ENCODE measurements around the gene IFI44L.

The IFI44L gene

DNA sequence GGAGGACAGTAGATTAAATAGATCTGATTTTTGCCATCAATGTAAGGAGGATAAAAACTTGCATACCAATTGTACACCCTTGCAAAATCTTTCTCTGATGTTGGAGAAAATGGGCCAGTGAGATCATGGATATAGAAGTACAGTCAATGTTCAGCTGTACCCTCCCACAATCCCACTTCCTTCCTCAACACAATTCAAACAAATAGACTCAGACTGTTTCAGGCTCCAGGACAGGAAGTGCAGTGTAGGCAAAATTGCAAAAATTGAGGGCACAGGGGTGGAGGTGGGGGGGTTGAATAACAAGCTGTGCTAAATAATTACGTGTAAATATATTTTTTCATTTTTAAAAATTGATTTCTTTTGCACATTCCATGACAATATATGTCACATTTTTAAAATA, 25.5 kb downstream of the IFI44L start:
- no peak for DNase-seq

DNA sequence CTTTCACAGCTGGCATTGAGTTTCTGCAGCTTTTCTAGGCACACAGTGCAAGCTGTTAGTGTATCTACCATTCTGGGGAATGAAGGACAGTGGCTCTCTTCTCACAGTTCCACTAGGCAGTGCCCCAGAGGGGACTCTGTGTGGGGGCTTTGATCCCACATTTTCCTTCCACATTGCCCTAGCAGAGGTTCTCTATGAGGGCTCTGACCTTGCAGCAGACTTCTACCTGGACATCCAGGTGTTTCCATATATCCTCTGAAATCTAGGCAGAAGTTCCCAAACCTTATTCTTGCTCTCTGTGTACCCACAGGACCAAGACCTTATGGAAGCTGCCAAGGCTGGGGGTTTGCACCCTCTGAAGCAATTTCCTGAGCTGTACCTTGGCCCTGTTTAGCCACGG, 27.0 kb downstream of the IFI44L start:
- DNase-seq: no peak

DNA sequence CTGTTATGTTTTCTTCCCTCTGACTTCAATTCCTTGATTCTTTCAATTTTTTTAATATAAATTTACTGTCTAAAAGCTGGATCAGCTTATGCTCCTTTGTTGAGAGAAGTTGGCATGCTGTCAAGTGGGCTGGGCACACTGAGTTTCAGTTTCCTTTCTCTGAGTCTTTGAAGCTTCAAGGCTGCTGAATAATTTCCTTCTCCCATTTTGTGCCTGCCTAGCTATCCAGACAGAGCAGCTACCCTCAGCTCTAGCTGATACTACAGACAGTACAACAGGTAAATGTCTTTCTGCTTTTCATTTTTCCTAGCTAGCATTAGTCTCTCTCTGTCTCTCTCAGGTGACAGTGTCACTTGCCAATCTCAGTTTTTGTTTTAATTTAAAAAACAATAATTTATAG, 29.4 kb downstream of the IFI44L start, which contains the start of gene IFI44:
TSS of gene IFI44 (plus strand) at position 204 of the 400 bp plus-strand sequence. CDS start 365 bp downstream, outside the sequence.
- DNase-seq: peak; percentile 92

DNA sequence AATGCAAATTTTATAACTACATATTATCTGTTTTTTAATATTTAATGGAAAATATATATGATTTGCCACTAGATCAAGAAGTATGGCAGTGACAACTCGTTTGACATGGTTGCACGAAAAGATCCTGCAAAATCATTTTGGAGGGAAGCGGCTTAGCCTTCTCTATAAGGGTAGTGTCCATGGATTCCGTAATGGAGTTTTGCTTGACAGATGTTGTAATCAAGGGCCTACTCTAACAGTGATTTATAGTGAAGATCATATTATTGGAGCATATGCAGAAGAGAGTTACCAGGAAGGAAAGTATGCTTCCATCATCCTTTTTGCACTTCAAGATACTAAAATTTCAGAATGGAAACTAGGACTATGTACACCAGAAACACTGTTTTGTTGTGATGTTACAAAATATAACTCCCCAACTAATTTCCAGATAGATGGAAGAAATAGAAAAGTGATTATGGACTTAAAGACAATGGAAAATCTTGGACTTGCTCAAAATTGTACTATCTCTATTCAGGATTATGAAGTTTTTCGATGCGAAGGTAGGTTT, 29.9 kb downstream of the IFI44L start:
- DNase-seq: peak; percentile 43

DNA sequence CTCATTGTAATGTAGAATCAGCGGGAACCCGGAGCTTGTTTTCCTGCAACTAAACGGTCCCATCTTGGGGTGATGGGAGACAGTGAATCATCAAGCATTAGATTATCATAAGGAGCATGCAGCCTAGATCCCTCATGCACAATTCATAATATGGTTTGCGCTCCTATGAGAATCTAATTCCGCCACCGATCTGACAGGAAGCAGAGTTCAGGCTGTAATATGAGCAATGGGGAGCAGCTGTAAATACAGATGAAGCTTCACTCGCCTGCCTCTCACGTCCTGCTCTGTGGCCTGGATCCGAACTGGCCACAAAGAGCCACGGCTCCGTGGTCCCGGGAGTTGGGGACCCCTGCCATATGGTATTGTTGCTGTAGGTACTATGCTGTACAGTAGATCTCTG, 31.0 kb downstream of the IFI44L start:
- DNase-seq: peak; percentile 70

DNA sequence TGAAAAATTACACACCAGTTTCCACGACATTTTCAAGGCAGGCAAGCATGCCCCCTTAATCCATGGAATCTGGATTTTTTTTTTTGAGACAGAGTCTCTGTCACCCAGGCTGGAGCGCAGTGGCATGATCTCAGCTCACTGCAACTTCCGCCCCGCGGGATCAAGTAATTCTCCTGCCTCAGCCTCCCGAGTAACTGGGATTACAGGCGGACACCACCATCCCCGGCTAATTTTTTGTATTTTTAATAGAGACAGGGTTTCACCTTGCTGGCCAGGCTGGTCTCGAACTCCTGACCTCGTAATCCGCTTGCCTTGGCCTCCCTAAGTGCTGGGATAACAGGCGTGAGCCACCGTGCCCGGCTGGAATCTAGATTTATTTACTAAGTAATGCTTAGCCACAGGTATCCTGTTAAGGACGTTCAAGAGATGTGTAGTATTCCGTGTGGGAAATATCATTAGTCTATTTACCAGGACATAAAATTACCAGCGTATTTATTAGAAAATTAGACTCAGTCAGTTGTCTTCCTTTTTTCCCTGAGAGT, 31.8 kb downstream of the IFI44L start:
- no peak for DNase-seq

DNA sequence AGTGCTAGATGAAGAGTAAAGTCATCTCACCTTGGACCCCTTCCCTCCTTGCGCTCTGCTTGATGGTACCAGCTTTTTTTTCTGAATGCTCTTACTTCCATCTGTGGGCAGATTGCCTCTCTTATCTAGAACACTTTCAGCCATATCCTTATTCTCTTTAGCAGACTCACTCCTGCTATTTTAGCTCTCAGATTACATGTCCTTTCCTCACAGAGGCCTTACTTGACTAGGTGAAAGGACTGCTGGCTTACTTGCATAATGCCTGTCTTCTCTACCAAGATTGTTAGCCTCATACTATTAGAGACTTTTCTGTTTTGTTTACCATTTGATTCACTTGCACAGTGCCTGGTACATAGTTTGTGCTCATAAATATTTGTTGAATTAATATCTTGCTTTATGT, 38.7 kb downstream of the IFI44L start:
- no peak for DNase-seq

DNA sequence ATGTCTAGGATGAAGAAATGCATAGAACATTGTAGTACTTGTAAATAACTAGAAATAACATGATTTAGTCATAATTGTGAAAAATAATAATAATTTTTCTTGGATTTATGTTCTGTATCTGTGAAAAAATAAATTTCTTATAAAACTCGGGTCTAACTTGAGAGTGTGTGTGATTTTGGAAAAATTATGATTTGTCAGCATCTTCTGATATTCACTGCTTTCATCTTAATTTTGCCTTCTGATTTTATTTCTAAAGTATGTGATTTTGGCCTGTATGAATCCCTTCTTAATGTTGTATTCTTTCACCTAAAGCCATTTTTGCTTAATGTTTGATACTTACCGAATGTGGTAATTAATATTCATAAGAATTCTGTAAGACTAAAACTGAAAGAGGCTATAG, 43.7 kb downstream of the IFI44L start:
- no peak for DNase-seq

DNA sequence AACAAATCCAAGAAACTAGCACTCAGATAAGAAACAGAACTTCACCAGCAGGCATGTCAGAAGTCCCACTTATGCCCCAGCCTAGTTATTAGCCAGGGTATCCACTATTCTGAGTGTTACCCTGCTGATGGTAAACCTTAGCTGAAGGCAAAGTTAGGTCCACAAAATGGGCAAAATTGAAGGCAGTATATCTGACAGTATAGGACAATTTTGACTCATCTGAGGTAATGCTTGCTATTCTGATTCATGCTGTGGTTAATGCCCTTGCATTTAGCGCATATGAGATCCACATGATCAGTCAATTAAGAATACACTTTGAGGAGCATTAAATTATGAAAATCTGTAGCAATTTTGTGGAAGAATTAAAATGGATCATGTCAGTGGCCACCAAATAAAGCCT, 44.5 kb downstream of the IFI44L start:
- DNase-seq: no peak

DNA sequence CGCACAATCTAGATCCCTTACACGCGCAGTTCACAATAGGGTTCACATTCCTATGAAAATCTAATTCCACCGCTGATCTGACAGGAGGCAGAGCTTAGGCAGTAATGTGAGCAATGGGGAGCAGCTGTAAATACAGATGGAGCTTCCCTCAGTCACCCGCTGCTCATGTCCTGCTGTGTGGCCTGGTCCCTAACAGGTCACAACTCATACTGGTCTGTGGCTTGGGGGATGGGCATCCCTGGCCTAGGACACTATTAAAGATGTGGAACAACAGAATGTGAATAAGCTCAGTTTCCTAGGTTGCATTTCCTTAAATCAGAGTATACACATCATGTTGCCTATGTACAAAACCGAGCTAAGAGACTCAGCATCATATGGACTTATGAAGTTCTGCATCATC, 45.6 kb downstream of the IFI44L start:
- DNase-seq: no peak

DNA sequence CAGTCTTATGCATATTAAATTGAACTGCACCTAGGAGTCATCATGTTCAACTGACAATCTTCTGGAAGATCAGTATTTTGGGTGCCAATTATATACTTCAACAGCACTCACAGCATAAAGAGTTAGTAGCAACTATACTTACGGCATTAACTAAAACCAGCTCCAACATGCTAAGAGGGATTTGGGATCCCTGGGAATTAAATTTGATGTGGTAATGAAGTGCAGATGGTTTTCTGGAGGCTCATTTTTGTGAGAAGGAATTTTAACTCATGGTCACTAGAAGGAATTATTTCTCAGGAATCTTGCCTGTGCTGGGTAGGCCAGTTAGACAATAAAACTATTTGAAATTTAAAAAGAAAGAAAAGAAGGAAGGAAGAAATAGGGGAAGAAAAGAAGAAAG, 47.7 kb downstream of the IFI44L start:
- no peak for DNase-seq

DNA sequence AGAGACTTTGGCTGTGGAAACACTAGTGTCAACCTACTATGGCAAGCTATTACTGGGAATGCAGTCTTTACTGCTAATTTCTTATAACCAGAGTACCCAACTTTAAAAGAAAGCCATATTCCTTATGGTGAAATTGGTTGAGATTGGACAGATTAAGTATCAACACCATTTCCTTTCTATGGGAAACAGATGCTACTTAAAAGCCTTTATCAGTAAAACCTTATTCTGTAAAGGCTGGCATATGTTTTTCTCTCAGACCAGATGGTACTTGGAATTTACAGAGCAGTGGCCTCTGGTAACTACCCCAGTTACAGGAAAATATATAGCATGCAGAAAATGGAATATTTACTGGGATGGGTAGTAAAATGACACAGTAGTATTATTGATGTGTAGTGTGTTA, 48.2 kb downstream of the IFI44L start:
- no peak for DNase-seq

DNA sequence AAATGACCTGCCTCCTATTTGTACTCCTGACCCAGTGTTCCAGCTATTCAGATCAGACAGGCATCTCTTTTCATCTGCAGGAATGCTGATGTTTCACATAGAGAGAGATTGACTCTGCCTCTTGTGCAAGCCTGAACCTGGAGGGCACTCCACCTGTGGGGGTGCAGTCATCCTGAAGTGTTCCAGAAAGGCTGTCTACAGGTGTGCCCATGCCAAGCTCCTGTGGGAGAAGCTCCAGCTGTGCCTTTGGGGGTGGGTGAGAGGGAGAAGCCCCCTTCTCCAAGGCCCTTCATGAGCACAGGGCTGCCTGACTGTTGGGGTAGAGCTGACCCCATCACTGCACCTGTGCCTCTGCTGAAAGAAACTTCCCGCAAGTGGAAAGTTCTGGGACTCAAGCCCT, 52.2 kb downstream of the IFI44L start:
- DNase-seq: no peak

DNA sequence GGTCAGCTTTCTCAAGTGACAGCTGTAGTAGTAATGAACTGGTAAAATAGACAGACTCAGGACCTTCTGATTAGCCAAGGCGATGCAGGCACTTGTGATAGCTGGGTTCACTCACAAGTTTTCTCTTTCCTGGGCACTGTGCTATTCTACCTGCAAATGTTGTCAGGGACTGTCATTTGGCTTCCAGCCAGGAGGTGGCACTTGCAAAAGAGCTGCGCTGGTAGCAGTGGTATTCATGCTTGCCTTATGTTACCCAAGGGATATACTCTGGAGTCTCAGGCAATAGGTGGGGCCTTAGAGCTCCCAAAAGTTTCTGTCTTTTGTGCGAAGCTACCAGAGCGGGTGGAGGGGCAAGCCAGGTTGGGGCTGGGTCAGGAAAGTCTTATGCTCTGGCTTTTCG, 52.9 kb downstream of the IFI44L start:
- no peak for DNase-seq

DNA sequence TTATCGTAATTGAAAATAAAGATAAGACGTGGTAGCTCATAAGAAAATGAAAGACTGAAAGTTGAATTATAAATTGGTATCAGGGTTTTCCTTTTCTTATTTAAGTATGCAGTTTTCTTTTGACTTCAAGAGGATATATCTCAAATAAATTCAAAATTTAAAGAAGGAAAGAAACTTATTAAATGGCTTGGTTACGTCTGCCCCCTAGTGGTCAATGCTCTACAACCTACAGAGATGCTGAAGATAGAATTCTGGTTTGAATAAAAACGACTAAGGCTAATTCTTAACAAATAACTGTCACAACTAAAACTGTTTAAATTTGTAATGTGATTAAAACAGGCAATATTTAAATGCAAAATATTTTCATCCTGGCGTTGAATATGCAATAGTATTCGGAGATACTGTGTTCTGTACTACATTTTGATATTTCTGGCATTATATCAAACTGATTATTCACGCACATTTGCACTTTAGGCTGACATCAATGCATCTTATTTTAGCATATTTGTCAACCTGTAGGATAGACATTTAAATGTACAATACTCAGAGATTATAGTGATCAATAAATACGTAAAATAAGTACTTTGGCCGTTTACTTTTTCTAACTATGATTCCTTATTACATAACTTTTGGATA, 56.2 kb downstream of the IFI44L start:
- peak; percentile 70 for DNase-seq

DNA sequence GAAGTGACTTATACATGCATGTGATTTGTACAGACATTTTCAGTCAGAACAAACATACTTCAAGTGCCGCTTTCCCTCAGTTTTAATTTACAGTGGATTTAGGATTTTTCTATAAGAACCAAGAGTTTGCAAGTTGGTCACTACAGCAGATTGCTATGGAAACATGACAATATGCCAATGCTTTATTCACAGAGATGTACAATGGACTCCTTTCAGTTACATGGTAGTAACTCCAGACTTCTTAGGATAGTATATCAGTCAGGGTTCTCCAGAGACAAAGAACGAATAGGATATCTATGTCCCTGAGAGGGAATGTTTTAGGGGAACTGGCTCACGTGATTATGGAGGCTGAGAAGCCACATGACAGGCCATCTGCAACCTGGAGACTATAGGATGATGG, 56.7 kb downstream of the IFI44L start:
- no peak for DNase-seq

DNA sequence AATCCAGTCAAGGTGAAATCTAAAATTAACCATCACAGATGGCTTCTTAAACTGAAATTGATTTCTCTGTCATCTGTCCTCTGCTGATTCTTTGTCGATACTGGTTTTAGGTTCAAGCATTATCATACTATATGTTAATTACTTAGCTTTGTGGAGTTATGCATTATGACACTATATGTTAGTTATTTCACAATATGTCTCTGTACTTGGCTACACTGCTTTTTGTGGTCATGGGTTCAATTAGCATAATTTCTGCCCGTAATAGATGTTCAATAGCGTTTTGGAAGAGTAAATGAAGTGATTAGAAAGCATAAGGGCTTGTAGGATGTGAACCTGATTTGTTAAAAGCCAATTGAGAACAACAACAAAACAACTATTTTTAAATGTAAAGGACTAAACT, 57.5 kb downstream of the IFI44L start:
- DNase-seq: no peak

DNA sequence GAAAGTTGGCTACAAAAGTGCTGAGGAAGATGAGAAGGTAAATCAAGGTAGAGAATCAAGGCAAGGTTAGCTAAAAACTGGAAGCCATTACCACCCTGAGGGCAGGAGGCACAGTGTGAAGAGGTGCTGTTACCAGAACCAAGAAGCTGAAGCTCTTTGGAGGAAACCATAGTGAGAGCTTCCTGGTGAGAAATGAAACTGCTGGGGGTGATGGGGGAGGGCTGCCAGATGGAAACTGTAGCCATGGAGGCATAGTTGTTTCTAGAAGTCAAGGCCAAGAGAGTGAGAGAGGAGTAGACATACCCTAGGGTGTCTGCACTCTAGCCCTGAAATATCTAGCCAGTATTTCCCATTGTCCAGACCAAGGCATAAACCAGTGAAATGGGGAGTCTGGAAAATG, 58.1 kb downstream of the IFI44L start:
- no peak for DNase-seq

DNA sequence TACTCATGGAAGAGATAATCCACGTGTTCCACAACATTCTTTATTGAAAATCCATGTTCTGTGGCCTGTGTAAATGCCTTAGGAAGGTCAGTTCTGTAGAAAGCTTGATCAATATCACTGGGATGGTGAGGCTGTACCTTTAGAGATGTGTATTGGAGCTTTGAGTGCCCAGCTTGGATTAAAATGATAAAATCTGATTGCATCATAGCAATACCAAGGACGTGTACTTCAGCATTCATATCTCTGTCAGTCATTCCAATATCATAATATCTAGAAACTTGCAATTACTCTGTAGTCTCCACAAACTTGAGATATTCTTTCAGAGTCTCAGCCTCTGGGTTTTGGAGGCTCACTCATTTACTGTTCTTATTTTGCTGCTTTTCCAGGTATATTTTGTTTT, 61.0 kb downstream of the IFI44L start:
- no peak for DNase-seq

DNA sequence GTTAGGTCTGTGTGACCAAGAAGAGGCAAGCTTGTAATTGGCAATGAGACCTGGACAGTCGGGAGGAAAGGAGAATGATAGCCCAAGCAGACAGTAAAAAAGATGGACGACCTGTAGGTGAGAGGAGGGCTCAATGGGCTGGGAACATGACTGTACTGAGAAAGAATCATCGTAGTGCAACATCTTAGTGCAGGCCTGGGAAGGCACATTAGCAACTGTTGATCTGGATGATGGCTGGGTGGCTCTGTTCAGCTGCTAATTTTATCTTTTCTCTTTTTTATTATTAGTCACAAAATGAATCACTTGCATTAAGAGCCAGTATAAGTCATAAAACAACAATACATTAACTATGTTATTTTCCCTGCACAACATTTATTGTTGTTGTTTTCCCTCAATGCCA, 62.2 kb downstream of the IFI44L start:
- DNase-seq: no peak

DNA sequence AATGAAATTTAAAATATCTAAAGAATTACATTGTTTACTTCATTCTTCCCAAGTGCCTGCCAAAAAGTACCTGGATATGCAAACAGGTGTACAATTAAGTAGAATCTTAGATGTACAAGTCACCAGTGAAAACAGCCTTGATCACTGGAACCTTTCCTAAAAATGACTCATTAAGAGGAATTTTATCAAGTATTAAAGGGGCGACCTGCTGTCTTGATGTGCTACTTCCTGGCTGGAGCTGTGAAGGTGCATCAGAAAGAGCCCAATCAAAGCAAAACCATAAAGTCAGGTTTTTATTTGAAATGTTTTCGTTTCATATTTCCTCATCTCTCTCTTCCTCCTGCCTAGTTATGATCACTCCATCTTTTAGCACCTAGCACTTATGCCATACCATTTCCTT, 62.8 kb downstream of the IFI44L start:
- no peak for DNase-seq

DNA sequence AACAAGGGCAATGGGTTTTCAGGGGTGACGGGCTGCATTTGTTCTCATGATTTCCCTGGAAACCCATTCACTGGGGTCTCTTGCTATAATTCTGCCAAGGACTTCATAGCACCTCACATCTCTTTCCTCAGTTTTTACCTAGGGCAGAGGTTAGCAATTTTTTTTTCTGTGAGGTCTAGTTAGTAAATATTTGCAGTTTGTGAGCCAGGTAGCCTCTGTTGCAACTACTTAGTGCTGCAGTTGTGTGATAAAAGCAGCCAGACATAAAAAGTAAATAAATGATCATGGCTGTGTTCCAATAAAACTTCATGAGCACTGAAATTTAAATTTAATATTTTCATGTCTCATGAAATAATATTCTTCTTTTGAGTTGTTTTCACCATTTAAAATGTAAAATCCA, 67.1 kb downstream of the IFI44L start:
- DNase-seq: no peak

DNA sequence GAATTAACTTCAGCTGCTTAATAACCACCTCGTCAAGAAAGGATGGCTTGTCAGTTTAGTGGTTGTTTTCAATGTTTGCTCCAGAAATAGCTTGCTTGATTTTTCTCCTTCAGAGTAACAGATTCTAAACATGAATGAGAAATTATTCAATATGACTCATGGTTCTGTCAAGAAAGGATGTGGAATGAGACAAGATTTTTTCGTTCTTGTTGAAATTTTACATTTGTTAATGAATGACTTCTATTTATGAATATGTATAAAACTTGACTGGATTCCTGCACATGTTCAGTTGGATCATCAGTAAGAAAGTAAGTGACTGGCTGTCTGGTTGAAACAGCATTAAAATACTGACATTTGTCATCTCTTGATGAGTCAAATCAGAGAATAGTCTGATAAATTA, 67.7 kb downstream of the IFI44L start:
- DNase-seq: no peak

DNA sequence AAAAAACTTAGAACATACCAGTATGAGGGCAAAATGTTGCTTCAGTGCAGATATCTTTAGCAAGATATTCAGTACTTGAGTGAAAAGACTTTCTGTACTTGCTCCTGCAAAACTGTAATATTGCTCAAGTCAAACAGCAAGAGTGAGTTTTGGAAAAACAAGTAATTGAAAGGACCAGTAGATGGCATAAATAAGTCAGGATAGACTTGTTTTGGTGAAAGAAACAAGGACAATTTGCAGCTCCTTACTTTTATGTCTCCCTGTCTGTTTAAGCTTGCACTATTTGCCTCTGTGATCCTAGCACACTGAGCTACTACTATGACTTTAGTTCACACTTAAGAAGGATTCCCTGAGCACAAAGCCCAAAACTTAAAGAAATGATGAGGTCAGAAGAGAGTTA, 68.4 kb downstream of the IFI44L start:
- peak; percentile 59 for DNase-seq

DNA sequence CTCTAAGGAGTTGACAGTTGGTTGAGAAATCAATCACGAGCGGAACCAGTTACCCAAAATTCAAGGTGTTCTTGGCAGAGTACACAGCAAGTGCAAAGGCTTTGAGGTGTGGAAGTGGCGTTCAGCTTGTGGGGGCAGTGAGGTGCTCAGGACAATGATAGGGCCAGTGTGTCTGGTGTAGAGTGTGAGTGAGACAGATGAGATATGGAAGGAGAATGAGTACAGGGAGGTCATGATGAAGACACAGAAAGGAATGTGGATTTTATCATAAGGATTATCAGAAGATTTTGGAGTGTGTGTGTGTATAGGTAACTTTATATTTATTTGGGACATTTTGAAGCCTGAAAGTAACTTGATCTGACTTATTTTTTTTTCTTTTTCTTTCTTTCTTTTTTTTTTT, 70.3 kb downstream of the IFI44L start:
- DNase-seq: peak; percentile 62

Data from EL (cell line).